Activated T-cell treated with anti-CD3 and anti-CD28 coated beads for 1 hour (primary cell): ENCODE data around the gene MAG.

ENCODE experiments used
- DNase-seq: peaks from one replicate; pipeline ENCODE4 v3.0.0-alpha.2; 2020; ENCODE audit warnings: low read depth

Gene MAG

GRCh38 chr19:35299523-35300338 lies 7.8 kb downstream of the MAG start:
- DNase-seq = no peak

- DNase-seq = no peak
Measured at GRCh38 chr19:35300339-35300649, 8.3 kb downstream of the MAG start.

GRCh38 chr19:35301961-35302360 lies 10.0 kb downstream of the MAG start:
- DNase-seq = no peak

GRCh38 chr19:35302446-35302845 lies 10.5 kb downstream of the MAG start:
- no peak for DNase-seq

GRCh38 chr19:35303357-35303915 lies 11.5 kb downstream of the MAG start:
- DNase-seq = no peak

- no peak for DNase-seq
Measured at GRCh38 chr19:35304036-35304435, 12.1 kb downstream of the MAG start.

GRCh38 chr19:35305181-35305580 lies 13.2 kb downstream of the MAG start:
- DNase-seq = no peak

GRCh38 chr19:35306473-35307246 lies 14.7 kb downstream of the MAG start:
- no peak for DNase-seq

- no peak for DNase-seq
Measured at GRCh38 chr19:35307931-35308330, 16.0 kb downstream of the MAG start.

- DNase-seq = no peak
Measured at GRCh38 chr19:35308910-35309309, 16.9 kb downstream of the MAG start.

GRCh38 chr19:35309481-35310279 lies 17.7 kb downstream of the MAG start:
- no peak for DNase-seq

GRCh38 chr19:35310331-35310730 lies 18.4 kb downstream of the MAG start:
- DNase-seq = no peak

- no peak for DNase-seq
Measured at GRCh38 chr19:35310811-35311465, 19.0 kb downstream of the MAG start.

- no peak for DNase-seq
Measured at GRCh38 chr19:35311901-35312665, 20.1 kb downstream of the MAG start.

GRCh38 chr19:35313587-35313986 lies 21.6 kb downstream of the MAG start:
- DNase-seq = no peak

GRCh38 chr19:35314031-35314430 lies 22.1 kb downstream of the MAG start:
- no peak for DNase-seq

- no peak for DNase-seq
Measured at GRCh38 chr19:35314858-35315470, 23.0 kb downstream of the MAG start.

GRCh38 chr19:35315883-35316282 lies 23.9 kb downstream of the MAG start:
- no peak for DNase-seq

GRCh38 chr19:35316560-35316959 lies 24.6 kb downstream of the MAG start:
- DNase-seq = no peak

GRCh38 chr19:35317464-35318043 lies 25.6 kb downstream of the MAG start:
- DNase-seq = no peak
